ENCODE measurements around the gene DOCK7.

DOCK7 gene

DNA sequence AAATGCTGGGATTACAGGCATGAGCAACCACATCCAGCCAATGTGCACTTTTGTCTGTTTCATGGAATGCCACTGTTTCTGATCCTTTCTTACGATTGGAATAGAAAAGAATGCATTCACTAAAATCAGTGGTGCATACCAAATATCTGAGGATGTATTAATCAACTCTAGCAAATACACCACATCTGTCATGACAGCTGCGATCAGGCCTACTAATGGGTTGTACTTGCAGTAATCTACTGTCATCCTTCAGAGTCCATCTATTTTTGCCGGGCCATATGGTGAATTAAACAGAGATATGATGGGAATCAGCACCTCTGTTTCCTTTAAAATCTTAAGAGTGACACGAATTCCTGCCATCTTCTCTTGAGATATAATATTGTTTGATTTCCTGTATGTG is 259.8 kb downstream of the DOCK7 start:
- H3K4me1 Mint-ChIP-seq = no peaks in the 10 kb centered on the region
- no peaks in the 10 kb centered on the region for H3K9me3 Mint-ChIP-seq
- no peak overlapping the region for H3K27ac Mint-ChIP-seq
- no peaks in the 10 kb centered on the region for H3K36me3 Mint-ChIP-seq
- CTCF ChIA-PET = no interaction called here
- DNase-seq = no peak
- H3K4me3 Mint-ChIP-seq = no peak overlapping the region
- peaks cover 11% of the 10 kb centered on the region for H3K27me3 Mint-ChIP-seq

DNA sequence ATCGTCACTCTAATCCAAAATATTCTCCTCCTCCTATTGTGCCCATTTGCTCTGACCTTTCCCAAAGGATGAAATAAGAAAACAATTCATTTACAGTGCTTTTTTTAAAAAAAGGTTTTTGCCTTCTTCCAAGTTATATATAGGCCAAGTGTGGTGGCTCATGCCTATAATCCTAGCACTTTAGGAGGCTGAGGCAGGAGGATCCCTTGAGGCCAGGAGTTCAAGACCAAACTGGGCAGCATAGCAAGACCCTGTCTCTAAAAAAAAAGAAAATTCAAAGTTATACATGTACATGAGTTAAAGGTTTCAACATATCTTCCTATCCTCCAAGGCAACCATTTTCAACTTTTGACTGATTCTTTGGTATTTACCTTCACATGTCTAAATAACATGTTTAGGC is 261.4 kb downstream of the DOCK7 start:
- Mint-ChIP-seq H3K27me3 (peaks cover 6% of the 10 kb centered on the region), H3K4me1 (no peaks in the 10 kb centered on the region), H3K36me3 (no peaks in the 10 kb centered on the region), H3K4me3 (no peak overlapping the region), H3K9me3 (no peaks in the 10 kb centered on the region), H3K27ac (no peak overlapping the region)
- CTCF ChIA-PET = no interaction called here
- no peak for DNase-seq

DNA sequence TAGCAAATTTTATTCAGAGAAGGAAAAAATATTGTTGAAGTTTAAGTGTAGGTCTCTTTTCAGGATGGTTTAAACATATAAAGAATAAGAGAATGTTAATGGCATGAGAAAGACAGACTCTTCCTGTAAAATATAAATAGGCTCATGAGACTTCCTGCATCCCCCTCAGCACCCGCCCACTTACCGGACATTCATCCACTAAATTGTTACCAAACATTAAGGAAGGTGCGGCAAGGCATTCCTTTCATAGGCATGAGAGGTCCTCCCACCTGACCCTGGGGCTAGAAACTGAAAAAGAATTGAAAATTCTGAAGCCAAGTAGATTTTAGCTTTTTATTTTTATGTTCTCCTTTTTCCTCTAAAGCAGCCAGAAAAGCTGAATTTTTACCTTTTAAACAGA is 261.9 kb downstream of the DOCK7 start:
- Mint-ChIP-seq H3K36me3 (no peaks in the 10 kb centered on the region), H3K27me3 (peaks cover 6% of the 10 kb centered on the region), H3K27ac (no peak overlapping the region), H3K4me3 (no peak overlapping the region), H3K9me3 (no peaks in the 10 kb centered on the region), H3K4me1 (no peaks in the 10 kb centered on the region)
- CTCF ChIA-PET = no interaction called here
- DNase-seq = no peak

DNA sequence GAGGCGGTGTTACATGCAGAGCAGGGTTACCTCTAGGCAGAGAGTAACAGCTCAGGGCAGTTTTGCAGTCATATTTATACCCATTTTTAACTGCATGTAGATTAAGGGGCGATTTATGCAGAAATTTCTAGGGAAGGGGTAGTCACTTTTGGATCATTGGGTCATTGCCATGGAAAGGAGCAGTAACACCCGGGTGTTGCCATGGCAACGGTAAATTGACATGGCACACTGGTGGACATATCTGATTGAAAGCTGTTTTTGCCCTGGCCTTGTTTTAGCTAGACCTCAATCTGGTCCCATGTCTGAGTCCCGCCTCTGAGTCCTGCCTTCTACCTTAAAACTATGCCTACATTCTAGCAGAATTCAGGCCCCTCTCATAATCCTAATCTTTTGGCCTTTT is 263.1 kb downstream of the DOCK7 start:
- Mint-ChIP-seq H3K27ac (no peak overlapping the region), H3K27me3 (peaks cover 10% of the 10 kb centered on the region), H3K4me3 (no peak overlapping the region), H3K4me1 (no peaks in the 10 kb centered on the region), H3K9me3 (no peaks in the 10 kb centered on the region), H3K36me3 (no peaks in the 10 kb centered on the region)
- DNase-seq = no peak
- CTCF ChIA-PET = no interaction called here

DNA sequence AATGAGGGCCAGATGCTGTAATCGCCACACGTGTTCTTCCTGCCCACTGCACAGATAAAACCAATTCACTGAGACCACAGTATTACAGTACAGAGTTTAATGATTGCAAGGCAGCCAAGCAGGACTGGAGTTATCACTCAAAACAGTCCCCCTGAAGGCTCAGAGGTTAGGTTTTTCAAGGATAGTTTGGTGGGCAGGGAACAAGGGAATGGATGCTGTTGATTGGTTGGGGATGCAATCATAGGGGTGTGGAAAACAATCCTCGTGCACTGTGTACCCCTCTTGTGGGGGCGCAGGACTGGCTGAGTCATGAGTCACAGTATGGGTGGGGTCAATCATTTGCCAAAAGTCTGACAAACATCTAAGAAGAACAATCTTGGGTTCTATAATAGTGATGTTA is 263.8 kb downstream of the DOCK7 start:
- H3K4me1 Mint-ChIP-seq = no peaks in the 10 kb centered on the region
- no peak overlapping the region for H3K4me3 Mint-ChIP-seq
- H3K27me3 Mint-ChIP-seq = peaks cover 13% of the 10 kb centered on the region
- no peak overlapping the region for H3K27ac Mint-ChIP-seq
- CTCF ChIA-PET = no interaction called here
- no peaks in the 10 kb centered on the region for H3K36me3 Mint-ChIP-seq
- no peaks in the 10 kb centered on the region for H3K9me3 Mint-ChIP-seq
- no peak for DNase-seq

DNA sequence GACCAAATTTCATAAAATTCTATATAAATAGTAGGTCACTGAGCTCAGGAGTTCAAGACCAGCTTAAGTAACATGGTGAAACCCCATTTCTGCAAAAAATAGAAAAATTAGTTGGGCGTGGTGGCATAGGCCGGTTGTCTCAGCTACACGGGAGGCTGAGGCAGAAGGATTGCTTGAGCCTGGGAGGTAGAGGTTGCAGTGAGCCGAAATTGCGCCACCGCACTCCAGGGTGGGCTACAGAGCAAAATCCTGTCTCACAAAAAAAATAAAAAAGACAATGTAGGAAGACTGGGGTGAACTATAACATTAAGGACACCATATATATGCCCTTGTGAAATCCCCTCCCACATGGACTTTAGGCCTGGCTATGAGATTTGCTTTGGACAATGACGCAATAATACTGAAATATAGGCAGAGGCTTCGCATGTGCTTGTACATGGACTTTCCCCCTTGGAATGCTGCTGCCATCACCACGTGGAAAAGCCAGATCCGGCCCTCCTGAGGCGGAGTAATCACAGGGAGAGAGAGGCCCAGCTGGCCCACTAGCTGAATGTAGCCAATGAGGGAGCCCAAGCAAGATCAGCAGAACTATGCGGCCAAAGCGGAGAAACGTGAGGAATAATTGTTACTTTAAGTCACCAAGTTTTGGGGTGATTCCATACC is 264.5 kb downstream of the DOCK7 start:
- no peak overlapping the region for H3K4me3 Mint-ChIP-seq
- CTCF ChIA-PET = no interaction called here
- H3K36me3 Mint-ChIP-seq = no peaks in the 10 kb centered on the region
- no peaks in the 10 kb centered on the region for H3K9me3 Mint-ChIP-seq
- peaks cover 13% of the 10 kb centered on the region for H3K27me3 Mint-ChIP-seq
- H3K4me1 Mint-ChIP-seq = no peaks in the 10 kb centered on the region
- H3K27ac Mint-ChIP-seq = no peak overlapping the region
- no peak for DNase-seq

DNA sequence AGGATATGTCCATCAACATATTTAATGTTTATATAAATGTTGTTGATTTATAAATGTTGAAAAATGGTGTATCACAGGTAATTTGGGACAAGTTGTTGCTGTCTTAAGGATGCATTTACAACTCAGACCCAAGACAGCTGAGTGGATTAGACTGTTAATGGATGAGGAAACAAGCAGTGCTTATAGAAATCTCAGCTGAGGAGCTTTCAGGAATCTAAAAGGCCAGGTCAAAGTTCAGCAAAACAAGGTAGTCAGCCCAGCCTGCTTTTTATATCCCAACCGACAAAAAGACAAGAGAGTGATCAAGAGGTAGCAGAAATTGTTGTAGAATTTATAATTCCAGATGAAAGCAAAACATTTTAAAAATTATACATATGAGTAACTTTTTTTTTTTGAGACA is 268.0 kb downstream of the DOCK7 start:
- Mint-ChIP-seq H3K9me3 (no peaks in the 10 kb centered on the region), H3K4me3 (no peak overlapping the region), H3K36me3 (no peaks in the 10 kb centered on the region), H3K27ac (no peak overlapping the region), H3K27me3 (peaks cover 15% of the 10 kb centered on the region), H3K4me1 (no peaks in the 10 kb centered on the region)
- CTCF ChIA-PET = interaction anchor here (1.0 kb wide), 1 partner anchor 276 kb away, joined by 4 read pairs; no protein-coding TSS in a partner anchor
- DNase-seq = no peak

DNA sequence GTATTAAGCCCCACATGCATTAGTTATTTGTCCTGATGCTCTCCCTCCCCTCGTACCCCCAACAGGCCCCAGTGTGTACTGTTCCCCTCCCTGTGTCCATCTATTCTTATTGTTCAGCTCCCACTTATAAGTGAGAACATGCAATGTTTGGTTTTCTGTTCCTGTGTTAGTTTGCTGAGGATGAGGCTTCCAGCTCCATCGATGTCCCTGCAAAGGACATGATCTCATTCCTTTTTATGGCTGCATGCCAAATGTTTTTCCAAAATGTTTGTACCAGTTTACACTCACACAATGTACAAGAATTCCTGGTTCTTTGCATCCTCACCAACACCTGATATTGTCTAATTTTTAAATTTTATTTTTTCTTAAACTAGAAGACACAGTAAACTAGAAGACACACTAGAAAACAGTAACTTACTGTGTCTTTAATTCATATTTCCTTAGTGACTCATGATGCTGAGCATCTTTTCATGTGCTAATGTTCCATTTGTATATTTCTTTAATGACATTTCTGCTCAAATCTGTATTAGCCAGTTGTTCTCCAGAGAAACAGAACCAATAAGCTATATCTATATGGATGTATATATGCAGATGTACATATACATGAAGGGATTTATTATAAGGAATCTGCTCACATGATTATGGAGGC is 270.7 kb downstream of the DOCK7 start:
- CTCF ChIA-PET = no interaction called here
- no peaks in the 10 kb centered on the region for H3K4me1 Mint-ChIP-seq
- no peak overlapping the region for H3K4me3 Mint-ChIP-seq
- H3K27me3 Mint-ChIP-seq = peaks cover 15% of the 10 kb centered on the region
- no peaks in the 10 kb centered on the region for H3K9me3 Mint-ChIP-seq
- H3K27ac Mint-ChIP-seq = no peak overlapping the region
- no peaks in the 10 kb centered on the region for H3K36me3 Mint-ChIP-seq
- no peak for DNase-seq

DNA sequence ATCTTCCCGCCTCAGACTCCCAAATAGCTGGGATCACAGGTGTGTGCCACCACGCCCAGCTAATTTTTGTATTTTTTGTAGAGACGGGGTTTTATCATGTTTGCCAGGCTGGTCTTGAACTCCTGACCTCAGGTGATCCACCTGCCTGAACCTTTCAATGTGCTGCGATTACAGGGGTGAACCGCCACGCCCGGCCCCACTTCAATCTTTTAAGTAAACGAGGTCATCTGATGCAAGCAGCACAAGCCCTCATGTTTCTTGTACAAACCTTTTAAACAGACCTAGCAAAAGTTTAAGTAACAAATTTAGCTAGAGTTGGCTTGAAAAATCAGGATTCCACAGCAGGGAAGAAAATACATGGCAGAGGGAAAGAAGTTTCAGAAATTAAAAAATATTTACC is 272.5 kb downstream of the DOCK7 start:
- no peaks in the 10 kb centered on the region for H3K4me1 Mint-ChIP-seq
- CTCF ChIA-PET = interaction anchor here (0.6 to 1.2 kb wide), 3 partner anchors 9 to 1364 kb away, joined by 3 to 4 read pairs (median 4); no protein-coding TSS in a partner anchor
- no peak overlapping the region for H3K27ac Mint-ChIP-seq
- no peaks in the 10 kb centered on the region for H3K9me3 Mint-ChIP-seq
- H3K36me3 Mint-ChIP-seq = no peaks in the 10 kb centered on the region
- peaks cover 14% of the 10 kb centered on the region for H3K27me3 Mint-ChIP-seq
- no peak overlapping the region for H3K4me3 Mint-ChIP-seq
- DNase-seq = no peak

DNA sequence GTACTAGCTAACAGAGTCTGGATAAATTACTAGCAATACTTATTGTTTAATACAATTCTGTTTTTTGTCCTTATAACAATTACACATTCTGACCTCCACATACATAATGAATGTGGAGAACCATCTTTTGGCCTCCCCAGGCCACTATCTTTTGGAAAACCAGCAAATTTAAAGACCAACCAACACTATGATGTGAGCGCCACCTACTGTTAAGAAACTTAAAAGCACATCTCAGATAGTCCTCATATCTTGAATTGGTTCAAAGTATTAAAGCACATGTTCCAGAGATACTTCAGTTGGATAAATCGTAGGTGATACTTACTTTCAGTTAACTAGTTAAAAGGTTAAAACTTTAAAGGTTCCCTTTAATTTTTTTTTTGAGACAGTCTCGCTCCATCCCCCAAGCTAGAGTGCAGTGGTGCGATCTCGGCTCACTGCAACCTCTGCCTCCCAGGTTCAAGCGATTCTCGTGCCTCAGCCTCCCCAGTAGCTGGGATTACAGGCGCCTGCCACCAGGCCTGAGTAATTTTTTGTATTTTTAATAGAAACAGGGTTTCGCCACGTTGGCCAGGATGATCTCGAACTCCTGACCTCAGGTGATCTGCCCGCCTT is 280.7 kb downstream of the DOCK7 start:
- CTCF ChIA-PET = interaction anchor here (0.8 to 6.4 kb wide), 7 partner anchors 9 to 325 kb away, joined by 3 to 85 read pairs (median 5); no protein-coding TSS in a partner anchor
- Mint-ChIP-seq H3K27me3 (no peaks in the 10 kb centered on the region), H3K9me3 (no peaks in the 10 kb centered on the region), H3K4me1 (no peaks in the 10 kb centered on the region), H3K4me3 (no peak overlapping the region), H3K36me3 (no peaks in the 10 kb centered on the region), H3K27ac (no peak overlapping the region)
- no peak for DNase-seq

DNA sequence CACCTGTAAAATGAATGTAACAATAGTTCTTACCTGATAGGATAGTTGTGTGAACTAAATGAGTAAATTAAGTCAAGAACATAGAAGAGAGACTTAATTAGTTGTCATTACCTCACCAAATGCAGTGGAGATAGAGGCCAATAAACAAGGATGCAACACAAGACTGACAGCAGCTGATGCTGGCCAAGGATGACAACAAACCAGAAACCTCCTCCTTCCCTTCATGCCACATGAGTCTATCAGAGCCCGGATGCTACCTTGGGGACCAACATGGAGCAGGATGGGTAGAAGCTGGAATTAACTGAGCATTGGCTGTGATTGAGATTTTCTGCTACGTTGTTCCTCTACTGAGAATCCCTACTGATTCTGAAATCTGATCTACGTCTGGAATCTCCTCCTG is 281.6 kb downstream of the DOCK7 start:
- Mint-ChIP-seq H3K27ac (no peak overlapping the region), H3K4me3 (no peak overlapping the region), H3K4me1 (no peaks in the 10 kb centered on the region), H3K36me3 (no peaks in the 10 kb centered on the region), H3K9me3 (no peaks in the 10 kb centered on the region), H3K27me3 (peaks cover 3% of the 10 kb centered on the region)
- no peak for DNase-seq
- CTCF ChIA-PET = interaction anchor here (0.8 to 6.4 kb wide), 7 partner anchors 10 to 324 kb away, joined by 3 to 85 read pairs (median 5); no protein-coding TSS in a partner anchor

DNA sequence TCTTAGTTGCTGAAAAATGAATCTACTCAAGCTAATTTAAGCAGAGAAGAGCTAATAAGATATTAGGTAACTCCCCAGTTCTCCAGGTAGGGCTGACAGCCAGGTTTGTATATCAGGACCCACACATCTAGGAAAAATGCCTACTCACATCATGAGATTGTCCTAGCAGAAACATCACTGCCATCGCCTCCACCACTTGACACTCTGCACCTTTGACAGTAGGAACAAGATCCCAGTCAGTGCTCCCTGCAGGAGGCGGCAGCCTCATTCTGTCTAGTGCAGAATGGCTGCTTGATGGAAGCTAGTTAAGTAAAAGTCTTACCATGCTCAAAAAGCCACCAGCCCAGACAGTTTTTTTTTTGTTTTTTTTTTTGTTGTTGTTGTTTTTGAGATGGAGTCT is 282.9 kb downstream of the DOCK7 start:
- CTCF ChIA-PET = interaction anchor here (0.6 to 6.4 kb wide), 8 partner anchors 8 to 1608 kb away, joined by 3 to 85 read pairs (median 4); no protein-coding TSS in a partner anchor
- Mint-ChIP-seq H3K9me3 (no peaks in the 10 kb centered on the region), H3K27ac (no peak overlapping the region), H3K36me3 (no peaks in the 10 kb centered on the region), H3K4me1 (no peaks in the 10 kb centered on the region), H3K4me3 (no peak overlapping the region), H3K27me3 (peaks cover 3% of the 10 kb centered on the region)
- no peak for DNase-seq

Data from activated naive CD4-positive, alpha-beta T cell treated with anti-CD3 and anti-CD28 coated beads, Interleukin-2, amount 10 ng/mL, durations not matched to agents 7 days and 5 days (primary cell).